HepG2 (cell line): ENCODE results near the gene ATP8B1. TPM values are rescaled to one million over a fixed set of nuclear protein-coding genes. Genes with fewer than 3 reads are reported as not detected.

Source experiments
- ATAC-seq: fragments of 200-7000 bp; cut with Tn5 transposase; 3 replicates; pipeline ENCODE4 v1.9.1; 2020; ENCODE audit warnings: mild to moderate bottlenecking, moderate library complexity
- BruUV-seq: library from RNA; stranded (reverse); fragments of 400-500 nt; replicated peaks from 2 replicates; lab custom pipeline; 2021; lab: Mats Ljungman, UMichigan
- CTCF ChIA-PET: fragments of 300-600 bp; formaldehyde crosslinking; extraction: SDS; loops from one replicate; lab custom pipeline; 2021; ENCODE audit warnings: low total read pairs, inconsistent platforms, low intra/inter-chr PET ratio; lab: Yijun Ruan, JAX
- POLR2A ChIA-PET: fragments of 350-600 bp; sonication (Branson Sonifier 250); formaldehyde crosslinking; loops from one replicate; lab custom pipeline; 2020; ENCODE audit warnings: antibody characterized with exemption, inconsistent platforms; lab: Yijun Ruan, JAX
- DNase-seq: peaks from one replicate; pipeline ENCODE4 v3.0.0-alpha.2; 2015; ENCODE audit warnings: low spot score
- FAIRE-seq: peaks from 3 replicates; lab custom pipeline; 2011; peaks lifted over from hg19 to GRCh38; lab: Jason Lieb, UNC
- H2AFZ ChIP-seq: one replicate; pipeline ENCODE4 v1.6.1; 2011; ENCODE audit warnings: low read length, inconsistent platforms
- H3K27ac ChIP-seq: fragments of 300-600 bp; 3 replicates; pipeline ENCODE4 v1.8.0; 2011; ENCODE audit warnings: mixed run types, mild to moderate bottlenecking, mixed read lengths, low read length, inconsistent platforms; ENCODE audit not compliant: insufficient read depth; ENCODE audit errors: extremely low read length
- H3K27me3 ChIP-seq, 2 experiments: fragments of 200-600 bp in 1 of 2; 2 replicates in 1 of 2; 3 replicates in 1 of 2; pipeline versions ENCODE4 v1.6.0 to v1.8.0; 2011; ENCODE audit warnings: low read length in 2 of 2, mild to moderate bottlenecking in 2 of 2, moderate library complexity in 2 of 2, inconsistent platforms in 1 of 2; ENCODE audit not compliant: insufficient read depth in 2 of 2, control insufficient read depth in 1 of 2
- H3K36me3 ChIP-seq, 2 experiments: fragments of 200-600 bp in 1 of 2; replicated peaks in 1 of 2; 2 replicates in 1 of 2; 3 replicates in 1 of 2; pipeline versions ENCODE4 v1.5.1 to v1.8.0; 2011; ENCODE audit warnings: low read length in 2 of 2, inconsistent platforms in 1 of 2; ENCODE audit not compliant: insufficient read depth in 2 of 2, control insufficient read depth in 1 of 2
- H3K4me1 ChIP-seq: 2 replicates; pipeline ENCODE4 v1.5.1; 2012; ENCODE audit warnings: low read length, inconsistent platforms; ENCODE audit not compliant: insufficient read depth
- H3K4me2 ChIP-seq: 2 replicates; pipeline ENCODE4 v1.6.0; 2011; ENCODE audit warnings: low read depth, low read length, inconsistent platforms
- H3K4me3 ChIP-seq, 3 experiments: fragments of 200-600 bp in 1 of 3; sonication (generic), shearing (Covaris generic) in 1 of 3; replicated peaks in 1 of 3; 2 replicates each; pipeline ENCODE4 v1.5.1; 2011 to 2016; ENCODE audit warnings: low read length in 3 of 3, inconsistent platforms in 2 of 3, low read depth in 2 of 3, mild to moderate bottlenecking in 2 of 3, control low read depth in 1 of 3, mixed read lengths in 1 of 3; ENCODE audit not compliant: insufficient read depth in 1 of 3
- H3K79me2 ChIP-seq: one replicate; pipeline ENCODE4 v1.6.1; 2011; ENCODE audit warnings: low read length, inconsistent platforms; ENCODE audit not compliant: insufficient read depth
- H3K9ac ChIP-seq: 2 replicates; pipeline ENCODE4 v1.6.0; 2011; ENCODE audit warnings: mild to moderate bottlenecking, low read depth, low read length, inconsistent platforms; ENCODE audit not compliant: insufficient read depth
- H3K9me3 ChIP-seq: 2 replicates; pipeline ENCODE4 v1.5.1; 2012; ENCODE audit warnings: mild to moderate bottlenecking, low read length
- H4K20me1 ChIP-seq: 2 replicates; pipeline ENCODE4 v1.6.0; 2011; ENCODE audit warnings: inconsistent platforms, mild to moderate bottlenecking, low read length, moderate library complexity; ENCODE audit not compliant: insufficient read depth
- ATAD3A ChIP-seq: sonication (generic); formaldehyde crosslinking; IDR thresholded peaks from 2 replicates; pipeline ENCODE4 v1.4.0; 2020; ENCODE audit warnings: missing genetic modification reagents
- CSRNP2 ChIP-seq: sonication (generic); formaldehyde crosslinking; conservative IDR thresholded peaks from 2 replicates; pipeline ENCODE4 v1.8.0; 2022; ENCODE audit warnings: low read depth, missing genetic modification reagents
- ERF ChIP-seq: IDR thresholded peaks from 2 replicates; pipeline ENCODE4 v1.6.1; 2018; ENCODE audit warnings: missing biosample characterization, missing genetic modification reagents
- FOSL2 ChIP-seq: sonication (generic); formaldehyde crosslinking; IDR thresholded peaks from 2 replicates; pipeline ENCODE4 v1.4.0; 2020; ENCODE audit warnings: missing genetic modification reagents
- HOXA7 ChIP-seq: sonication (generic); formaldehyde crosslinking; IDR thresholded peaks from 2 replicates; pipeline ENCODE4 v1.8.1; 2022; ENCODE audit warnings: mild to moderate bottlenecking, missing genetic modification reagents, moderate library complexity
- IRF1 ChIP-seq: sonication (generic); formaldehyde crosslinking; IDR thresholded peaks from 2 replicates; pipeline ENCODE4 v1.4.0; 2020; ENCODE audit warnings: low read depth, mild to moderate bottlenecking, missing genetic modification reagents
- SRY ChIP-seq: sonication (generic); formaldehyde crosslinking; IDR thresholded peaks from 2 replicates; pipeline ENCODE4 v1.8.0; 2022; ENCODE audit warnings: mild to moderate bottlenecking, missing genetic modification reagents
- ZNF362 ChIP-seq: sonication (generic); formaldehyde crosslinking; IDR thresholded peaks from 2 replicates; pipeline ENCODE4 v1.4.0; 2020; ENCODE audit warnings: missing genetic modification reagents, mild to moderate bottlenecking, borderline replicate concordance
- WGBS: methylation state at CpG from one replicate; pipeline ENCODE4 v1.1.6; 2017; ENCODE audit warnings: low lambda C conversion rate; 5-methylcytosine and 5-hydroxymethylcytosine counted together
- in situ Hi-C: cut with HindIII; loops from 2 replicates; pipeline ENCODE4 v1.10.0; 2017; ENCODE audit warnings: low pct_unique_long_range_greater_than_20kb; ENCODE audit not compliant: extremely low pct_ligation_motif_present
- intact Hi-C: fragments of 100-400 bp; cut with micrococcal nuclease; formaldehyde crosslinking; loops from one replicate; pipeline ENCODE4 v1.10.0; 2022; ENCODE audit not compliant: unreplicated experiment
- polyA plus RNA-seq, 8 experiments: library from polyadenylated mRNA; depleted of rRNA in 3 of 8; stranded (reverse) in 7 of 8; unstranded in 1 of 8; fragments of >200 nt; fragmentation: Illumina TruSeq in 4 of 8; extraction: Trizol in 4 of 8; gene quantifications; 2 replicates each; pipeline versions ENCODE4 v1.2.1 to v1.2.3, GENCODE V29; 2011 to 2016; ENCODE audit warnings: low read depth in 4 of 8, missing spikeins in 1 of 8, mixed read lengths in 1 of 8; ENCODE audit not compliant: insufficient read depth in 1 of 8
- total RNA-seq, 5 experiments: library from RNA; depleted of rRNA; stranded (reverse); fragments of >200 nt; fragmentation: Illumina TruSeq; extraction: Trizol; gene quantifications; 2 replicates each; pipeline ENCODE4 v1.2.3, GENCODE V29; 2016; ENCODE audit warnings: low read depth in 1 of 5

The ATP8B1 gene
- total and polyA plus RNA-seq, 2 of the 13 experiments (the other 11 are each of a cell fraction or from before 2014, with no cell fraction given), result 2.8 to 4.0 TPM

GRCh38 chr18:57629422-57629821 lies 173.7 kb downstream of the ATP8B1 start (continued):
- TF ChIP-seq CSRNP2 (CRISPR knock-in tag), result no peak
- TF ChIP-seq, all 625 proteins: peak for 0

GRCh38 chr18:57627488-57627887 lies 175.6 kb downstream of the ATP8B1 start:
- CTCF ChIA-PET, result no interaction called here
- DNase-seq (no peak), ATAC-seq (peak; percentile 10; the same call in 1 of the 3 replicates), FAIRE-seq (no peak)
- no peaks in the 10 kb centered on the region for H3K36me3 ChIP-seq
- H4K20me1 ChIP-seq, result no peaks in the 10 kb centered on the region
- no peak for TF ChIP-seq HOXA7 (CRISPR knock-in tag)
- intact Hi-C loops (loop anchor here (10.0 kb wide), 2 partner anchors 187 to 787 kb away; no protein-coding TSS in a partner anchor), in situ Hi-C loops (no loop called here)
- no TSS peak for BruUV-seq
- H3K9me3 ChIP-seq, result no peaks in the 10 kb centered on the region
- WGBS, result 14% methylated on average over 2 of the region's 5 CpGs
- H3K27me3 ChIP-seq, result no peaks in the 10 kb centered on the region
- no peaks in the 10 kb centered on the region for H3K79me2 ChIP-seq
- H3K27ac ChIP-seq, result no peak overlapping the region
- peak overlapping the region; percentile 39; the same call in 1 of the 2 replicates for H3K4me2 ChIP-seq
- H2AFZ ChIP-seq, result no peak overlapping the region
- POLR2A ChIA-PET, result no interaction called here
- no peak overlapping the region for H3K4me3 ChIP-seq
- peaks cover 38% of the 10 kb centered on the region for H3K4me1 ChIP-seq
- no peak overlapping the region for H3K9ac ChIP-seq

- Histone ChIP-seq H3K4me1 (peaks cover 36% of the 10 kb centered on the region), H3K9ac (no peak overlapping the region), H3K9me3 (no peaks in the 10 kb centered on the region), H3K4me2 (no peak overlapping the region), H3K79me2 (peaks cover 16% of the 10 kb centered on the region), H3K36me3 (peaks cover 0 to 2% of the 10 kb centered on the region in 2 experiments; a peak in 2 of 5 replicates), H4K20me1 (no peaks in the 10 kb centered on the region), H3K27me3 (no peaks in the 10 kb centered on the region; a peak in 1 of 5 replicates), H2AFZ (no peak overlapping the region), H3K27ac (no peak overlapping the region), H3K4me3 (no peak overlapping the region)
- FAIRE-seq (no peak), ATAC-seq (no peak), DNase-seq (no peak)
- intact Hi-C loops, result loop anchor here (5.0 to 10.0 kb wide), 3 partner anchors 190 to 790 kb away; no protein-coding TSS in a partner anchor
- in situ Hi-C loops, result no loop called here
- no TSS peak for BruUV-seq
- TF ChIP-seq FOSL2 (peak; percentile 66), ATAD3A (no peak), ERF (no peak), IRF1 (CRISPR knock-in tag) (no peak), SRY (CRISPR knock-in tag) (no peak), ZNF362 (CRISPR knock-in tag) (no peak)
- ChIA-PET CTCF (no interaction called here), POLR2A (no interaction called here)
- WGBS, result no CpG with 5 or more reads among the region's 4 CpGs
Measured at GRCh38 chr18:57624988-57625387, 178.1 kb downstream of the ATP8B1 start.
